Fibroblast of skin of right biceps (primary cell): ENCODE measurements around the gene SS18L1.

ENCODE experiments used
- DNase-seq: peaks from one replicate; pipeline ENCODE4 v3.0.0-alpha.2; 2013

SS18L1 gene

GRCh38 chr20:62157387-62158087 lies 14.0 kb downstream of the SS18L1 start:
- DNase-seq, result no peak

- no peak for DNase-seq
These were observed 14.5 kb downstream of the SS18L1 start for GRCh38 chr20:62158088-62158400.

GRCh38 chr20:62158541-62158940 lies 15.0 kb downstream of the SS18L1 start:
- DNase-seq, result no peak

- DNase-seq, result no peak
These were observed 15.5 kb downstream of the SS18L1 start for GRCh38 chr20:62159052-62159451.

GRCh38 chr20:62159839-62160238 lies 16.3 kb downstream of the SS18L1 start:
- DNase-seq, result peak; percentile 45

- no peak for DNase-seq
These were observed 16.7 kb downstream of the SS18L1 start for GRCh38 chr20:62160253-62160652.

- DNase-seq, result no peak
These were observed 17.3 kb downstream of the SS18L1 start for GRCh38 chr20:62160876-62161275.

GRCh38 chr20:62161347-62161746 lies 17.8 kb downstream of the SS18L1 start:
- DNase-seq, result no peak

- DNase-seq, result no peak
These were observed 19.4 kb downstream of the SS18L1 start for GRCh38 chr20:62162765-62163484.

GRCh38 chr20:62163485-62163865 lies 19.9 kb downstream of the SS18L1 start:
- no peak for DNase-seq

- DNase-seq, result no peak
These were observed 20.6 kb downstream of the SS18L1 start for GRCh38 chr20:62163986-62164762.

GRCh38 chr20:62164879-62165761 lies 21.6 kb downstream of the SS18L1 start:
- no peak for DNase-seq

GRCh38 chr20:62165762-62166399 lies 22.3 kb downstream of the SS18L1 start:
- DNase-seq, result no peak

- DNase-seq, result no peak
These were observed 23.9 kb downstream of the SS18L1 start for GRCh38 chr20:62167474-62167873.

GRCh38 chr20:62168061-62168460 lies 24.5 kb downstream of the SS18L1 start:
- DNase-seq, result no peak

GRCh38 chr20:62168890-62169435 lies 25.4 kb downstream of the SS18L1 start:
- DNase-seq, result no peak

GRCh38 chr20:62170536-62170935 lies 27.0 kb downstream of the SS18L1 start:
- no peak for DNase-seq

- no peak for DNase-seq
These were observed 27.7 kb downstream of the SS18L1 start for GRCh38 chr20:62171245-62171644.

GRCh38 chr20:62172666-62173065 lies 29.1 kb downstream of the SS18L1 start:
- no peak for DNase-seq

GRCh38 chr20:62174021-62174804 lies 30.6 kb downstream of the SS18L1 start:
- no peak for DNase-seq
